Liver (tissue), 9 donors: ENCODE results near the gene C2CD4C. TPM values are rescaled to one million over a fixed set of nuclear protein-coding genes. Genes with fewer than 3 reads are reported as not detected.

Source experiments
- DNase-seq: peaks from one replicate; pipeline ENCODE4 v3.0.0-alpha.2; 2017; ENCODE audit warnings: low spot score
- H3K27ac ChIP-seq, 2 donors: one replicate each; pipeline ENCODE4 v1.7.0; 2013; ENCODE audit warnings: inconsistent platforms in 2 of 2, low read length in 2 of 2, control low read depth in 1 of 2, low read depth in 1 of 2, mild to moderate bottlenecking in 1 of 2
- H3K27me3 ChIP-seq, 4 donors: one replicate each; pipeline versions ENCODE4 v1.6.1 to v1.7.0; 2013; ENCODE audit warnings: low read length in 3 of 4, inconsistent platforms in 1 of 4, mild to moderate bottlenecking in 1 of 4, moderate library complexity in 1 of 4; ENCODE audit not compliant: control insufficient read depth in 4 of 4, insufficient read depth in 4 of 4
- H3K36me3 ChIP-seq, 4 donors: one replicate each; pipeline versions ENCODE4 v1.6.1 to v1.7.0; 2013; ENCODE audit warnings: low read length in 3 of 4, mild to moderate bottlenecking in 3 of 4, low read depth in 1 of 4, moderate library complexity in 1 of 4; ENCODE audit not compliant: control insufficient read depth in 4 of 4, insufficient read depth in 3 of 4
- H3K4me1 ChIP-seq, 4 donors: one replicate each; pipeline versions ENCODE4 v1.6.1 to v1.7.0; 2013; ENCODE audit warnings: low read length in 3 of 4, mild to moderate bottlenecking in 3 of 4, moderate library complexity in 1 of 4; ENCODE audit not compliant: control insufficient read depth in 4 of 4, insufficient read depth in 4 of 4
- H3K4me3 ChIP-seq, 3 donors: one replicate each; pipeline versions ENCODE4 v1.6.1 to v1.7.0; 2013; ENCODE audit warnings: low read length in 3 of 3, control low read depth in 1 of 3, low read depth in 1 of 3, mild to moderate bottlenecking in 1 of 3
- H3K9ac ChIP-seq, 2 donors: one replicate each; pipeline ENCODE4 v1.7.0; 2013; ENCODE audit warnings: low read length in 2 of 2, mild to moderate bottlenecking in 2 of 2, moderate library complexity in 2 of 2, control low read depth in 1 of 2, low read depth in 1 of 2
- H3K9me3 ChIP-seq, 4 donors: one replicate each; pipeline versions ENCODE4 v1.6.1 to v1.7.0; 2013; ENCODE audit warnings: low read length in 3 of 4; ENCODE audit not compliant: control insufficient read depth in 4 of 4
- EGR1 ChIP-seq, 2 donors: IDR thresholded peaks; 2 replicates each; pipeline ENCODE4 v1.6.1; 2016 to 2018; ENCODE audit warnings: antibody characterized with exemption in 2 of 2, low read depth in 2 of 2
- FOXA2 ChIP-seq: IDR thresholded peaks from 2 replicates; pipeline ENCODE4 v1.6.1; 2016; ENCODE audit warnings: antibody characterized with exemption
- GABPA ChIP-seq, 2 donors: IDR thresholded peaks in 1 of 2; conservative IDR thresholded peaks in 1 of 2; 2 replicates each; pipeline ENCODE4 v1.6.1; 2016; ENCODE audit warnings: antibody characterized with exemption in 2 of 2, mild to moderate bottlenecking in 1 of 2, moderate library complexity in 1 of 2
- HNF4A ChIP-seq, 2 donors: conservative IDR thresholded peaks; 2 replicates each; pipeline ENCODE4 v1.6.1; 2016; ENCODE audit warnings: antibody characterized with exemption in 2 of 2, mild to moderate bottlenecking in 2 of 2
- HNF4G ChIP-seq: IDR thresholded peaks from 2 replicates; pipeline ENCODE4 v1.6.1; 2016; ENCODE audit warnings: antibody characterized with exemption
- JUND ChIP-seq, 2 donors: IDR thresholded peaks; 2 replicates each; pipeline ENCODE4 v1.6.1; 2016; ENCODE audit warnings: antibody characterized with exemption in 2 of 2
- NR2F2 ChIP-seq: IDR thresholded peaks from 2 replicates; pipeline ENCODE4 v1.6.1; 2016; ENCODE audit warnings: antibody characterized with exemption
- RAD21 ChIP-seq, 2 donors: IDR thresholded peaks; 2 replicates each; pipeline ENCODE4 v1.6.1; 2016; ENCODE audit warnings: antibody characterized with exemption in 2 of 2, mild to moderate bottlenecking in 2 of 2
- RXRA ChIP-seq, 2 donors: IDR thresholded peaks; 2 replicates each; pipeline ENCODE4 v1.6.1; 2017 to 2018; ENCODE audit warnings: antibody characterized with exemption in 2 of 2, mild to moderate bottlenecking in 1 of 2
- SP1 ChIP-seq: IDR thresholded peaks from 2 replicates; pipeline ENCODE4 v1.6.1; 2018; ENCODE audit warnings: antibody characterized with exemption, mild to moderate bottlenecking
- TAF1 ChIP-seq: conservative IDR thresholded peaks from 2 replicates; pipeline ENCODE4 v1.6.1; 2016; ENCODE audit warnings: antibody characterized with exemption, mild to moderate bottlenecking
- YY1 ChIP-seq: IDR thresholded peaks from 2 replicates; pipeline ENCODE4 v1.6.1; 2016; ENCODE audit warnings: antibody characterized with exemption, mild to moderate bottlenecking
- WGBS: extraction: QIAGEN DNeasy Blood & Tissue Kit; methylation state at CpG from one replicate; pipeline ENCODE4 v1.1.7; 2013; 5-methylcytosine and 5-hydroxymethylcytosine counted together
- polyA plus RNA-seq, 2 donors: library from polyadenylated mRNA; stranded (reverse) in 1 of 2; unstranded in 1 of 2; fragments of 200-250 nt in 1 of 2; fragments of >200 nt in 1 of 2; fragmentation: Nextera tagmentation in 1 of 2; extraction: Ambion mirVana in 1 of 2; gene quantifications; one replicate each; pipeline versions ENCODE4 v1.2.1 to v1.2.3, GENCODE V29; 2013 to 2015
- total RNA-seq, 2 donors: library from RNA; depleted of rRNA; stranded (reverse); fragments of >200 nt; gene quantifications; one replicate each; pipeline ENCODE4 v1.2.3, GENCODE V29; 2014
- TF ChIP-seq, protein P1 (sequence below): IDR thresholded peaks from 2 replicates; pipeline ENCODE4 v1.6.1; 2016; ENCODE audit warnings: antibody characterized with exemption
- TF ChIP-seq, protein P2 (sequence below): IDR thresholded peaks from 2 replicates; pipeline ENCODE4 v1.6.1; 2016; ENCODE audit warnings: antibody characterized with exemption, mild to moderate bottlenecking
- TF ChIP-seq, protein P3 (sequence below): IDR thresholded peaks from 2 replicates; pipeline ENCODE4 v1.6.1; 2016; ENCODE audit warnings: antibody characterized with exemption
- donor health status: healthy.
- donor health status: healthy.
- donor health status: healthy.
- donor health status: healthy.
- donor health status: healthy.

Gene C2CD4C
- total and polyA plus RNA-seq, 4 donors = 0.08 to 0.42 (median 0.19) TPM

DNA sequence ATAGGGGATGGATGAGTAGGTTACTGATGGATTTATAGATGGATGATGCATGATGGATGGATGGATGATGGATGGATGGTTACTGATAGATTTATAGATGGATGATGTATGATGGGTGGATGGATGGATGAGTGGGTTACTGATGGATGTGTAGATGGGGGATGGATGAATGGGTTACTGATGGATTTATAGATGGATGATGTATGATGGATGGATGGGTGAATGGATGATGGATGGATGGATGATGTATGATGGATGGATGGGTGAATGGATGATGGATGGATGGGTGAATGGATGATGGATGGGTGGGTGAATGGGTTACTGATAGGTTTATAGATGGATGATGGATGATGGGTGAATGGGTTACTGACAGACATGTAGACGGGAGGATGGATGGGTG lies 6.3 kb upstream of the C2CD4C start:
- no peak overlapping the region for H3K9ac ChIP-seq
- no peak for DNase-seq
- no peaks in the 10 kb centered on the region for H3K9me3 ChIP-seq
- no peak for TF ChIP-seq EGR1 (IDR thresholded peaks at IDR 0.05; ENCODE audit: low read depth in 2 of 2)
- TF ChIP-seq JUND (IDR thresholded peaks at IDR 0.05) = no peak
- no peak for TF ChIP-seq SP1
- no peak for TF ChIP-seq TAF1
- TF ChIP-seq HNF4A (conservative IDR thresholded peaks at IDR 0.05) = no peak
- no peak for TF ChIP-seq HNF4G
- TF ChIP-seq, protein P1, sequence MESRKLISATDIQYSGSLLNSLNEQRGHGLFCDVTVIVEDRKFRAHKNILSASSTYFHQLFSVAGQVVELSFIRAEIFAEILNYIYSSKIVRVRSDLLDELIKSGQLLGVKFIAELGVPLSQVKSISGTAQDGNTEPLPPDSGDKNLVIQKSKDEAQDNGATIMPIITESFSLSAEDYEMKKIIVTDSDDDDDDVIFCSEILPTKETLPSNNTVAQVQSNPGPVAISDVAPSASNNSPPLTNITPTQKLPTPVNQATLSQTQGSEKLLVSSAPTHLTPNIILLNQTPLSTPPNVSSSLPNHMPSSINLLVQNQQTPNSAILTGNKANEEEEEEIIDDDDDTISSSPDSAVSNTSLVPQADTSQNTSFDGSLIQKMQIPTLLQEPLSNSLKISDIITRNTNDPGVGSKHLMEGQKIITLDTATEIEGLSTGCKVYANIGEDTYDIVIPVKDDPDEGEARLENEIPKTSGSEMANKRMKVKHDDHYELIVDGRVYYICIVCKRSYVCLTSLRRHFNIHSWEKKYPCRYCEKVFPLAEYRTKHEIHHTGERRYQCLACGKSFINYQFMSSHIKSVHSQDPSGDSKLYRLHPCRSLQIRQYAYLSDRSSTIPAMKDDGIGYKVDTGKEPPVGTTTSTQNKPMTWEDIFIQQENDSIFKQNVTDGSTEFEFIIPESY = no peak
- H3K4me1 ChIP-seq = peaks cover 1 to 3% (median 2%) of the 10 kb centered on the region in 4 donors
- no peaks in the 10 kb centered on the region for H3K27me3 ChIP-seq
- peaks cover 0 to 27% (median 4%) of the 10 kb centered on the region in 4 donors for H3K36me3 ChIP-seq
- H3K27ac ChIP-seq = no peak overlapping the region
- H3K4me3 ChIP-seq = no peak overlapping the region
- 98% methylated on average over 1 of the region's 1 CpG for WGBS

DNA sequence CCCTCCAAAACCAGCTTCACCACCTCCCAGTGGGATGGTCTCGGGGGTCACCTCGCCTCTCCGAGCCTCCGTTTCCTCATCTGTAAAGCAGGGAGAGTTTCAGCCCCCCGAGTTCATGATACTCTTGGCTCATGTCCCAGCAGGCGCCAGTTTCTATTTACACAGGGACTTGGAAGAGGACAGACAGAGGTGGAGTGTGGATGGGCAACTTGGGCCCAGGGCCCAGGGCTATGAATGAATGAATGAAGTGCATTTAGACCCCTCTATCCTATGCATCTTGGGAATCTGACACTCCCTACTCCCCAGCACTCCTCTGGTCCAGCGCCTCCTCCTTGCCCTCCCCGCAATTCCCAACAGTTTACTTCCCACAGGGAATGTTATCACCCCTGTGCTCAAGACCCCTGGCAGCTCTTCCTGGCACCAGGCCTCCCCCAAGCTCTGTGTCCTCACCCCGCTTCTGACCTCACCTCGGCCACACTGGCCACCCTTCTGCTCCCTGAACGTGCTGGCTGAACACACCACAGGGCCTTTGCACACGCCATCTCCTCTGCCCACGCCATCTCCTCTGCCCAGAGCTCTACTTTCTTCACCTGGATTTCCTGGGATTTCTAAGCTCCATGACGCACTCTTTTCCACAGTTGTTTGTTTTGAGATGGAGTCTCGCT lies 4.9 kb upstream of the C2CD4C start:
- H3K4me1 ChIP-seq = peaks cover 10 to 15% (median 13%) of the 10 kb centered on the region in 4 donors
- no peaks in the 10 kb centered on the region for H3K9me3 ChIP-seq
- DNase-seq = no peak
- H3K27ac ChIP-seq = no peak overlapping the region
- H3K9ac ChIP-seq = no peak overlapping the region
- H3K36me3 ChIP-seq = peaks cover 0 to 17% (median 3%) of the 10 kb centered on the region in 4 donors
- TF ChIP-seq NR2F2 (no peak), EGR1 (IDR thresholded peaks at IDR 0.05; ENCODE audit: low read depth in 2 of 2) (no peak), JUND (IDR thresholded peaks at IDR 0.05) (no peak), HNF4A (conservative IDR thresholded peaks at IDR 0.05) (no peak), HNF4G (no peak), TAF1 (no peak), RXRA (IDR thresholded peaks at IDR 0.05) (no peak)
- TF ChIP-seq, protein P1 = no peak
- H3K4me3 ChIP-seq = no peak overlapping the region
- peaks cover 0 to 2% (median 0%) of the 10 kb centered on the region in 4 donors for H3K27me3 ChIP-seq
- WGBS = 65% methylated on average over 15 of the region's 15 CpGs

DNA sequence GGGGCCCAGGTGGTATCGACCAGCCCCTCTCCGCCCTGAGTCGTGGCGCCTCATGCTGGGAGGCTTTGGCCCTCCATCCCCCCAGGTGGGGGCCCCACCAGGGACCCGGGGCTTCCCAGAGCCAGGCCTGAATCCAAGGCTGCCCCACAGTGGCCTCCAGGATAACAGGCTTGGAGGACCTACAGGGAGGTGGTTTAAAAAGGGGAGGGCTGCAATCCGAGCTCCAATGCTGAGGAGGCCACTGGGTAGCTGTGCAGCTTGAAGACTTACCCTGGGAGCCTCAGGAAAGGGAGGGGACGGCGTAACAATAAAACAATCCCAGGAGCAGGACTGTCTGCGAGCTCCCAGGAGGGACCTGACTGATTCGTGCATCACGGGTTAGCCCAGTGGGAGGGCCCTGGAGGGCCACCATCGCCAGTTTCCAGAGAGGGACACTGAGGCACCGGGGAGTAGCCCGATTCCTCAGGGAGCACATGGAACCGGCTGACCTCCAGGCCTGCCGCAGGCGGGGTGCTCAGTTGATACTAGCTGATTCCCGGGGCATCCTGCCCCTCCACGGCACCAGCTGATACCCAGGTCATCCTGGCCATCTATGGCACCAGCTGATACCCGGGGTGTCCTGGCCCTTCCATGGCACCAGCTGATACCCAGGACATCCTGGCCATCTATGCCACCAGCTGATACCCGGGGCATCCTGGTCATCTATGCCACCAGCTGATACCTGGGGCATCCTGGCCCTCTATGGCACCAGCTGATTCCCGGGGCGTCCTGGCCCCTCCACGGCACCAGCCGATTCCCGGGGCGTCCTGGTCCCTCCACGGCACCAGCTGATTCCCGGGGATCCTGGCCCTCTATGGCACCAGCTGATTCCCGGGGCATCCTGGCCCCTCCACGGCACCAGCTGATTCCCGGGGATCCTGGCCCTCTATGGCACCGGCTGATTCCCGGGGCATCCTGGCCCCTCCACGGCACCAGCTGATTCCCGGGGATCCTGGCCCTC lies 3.7 kb upstream of the C2CD4C start:
- no peak overlapping the region for H3K4me3 ChIP-seq
- no peak overlapping the region for H3K9ac ChIP-seq
- H3K27ac ChIP-seq = no peak overlapping the region
- H3K9me3 ChIP-seq = no peaks in the 10 kb centered on the region
- DNase-seq = no peak
- 52% methylated on average over 36 of the region's 36 CpGs for WGBS
- H3K36me3 ChIP-seq = peaks cover 0 to 11% (median 3%) of the 10 kb centered on the region in 4 donors
- peaks cover 0 to 2% (median 0%) of the 10 kb centered on the region in 4 donors for H3K27me3 ChIP-seq
- peaks cover 12 to 17% (median 14%) of the 10 kb centered on the region in 4 donors for H3K4me1 ChIP-seq
- TF ChIP-seq, protein P2, sequence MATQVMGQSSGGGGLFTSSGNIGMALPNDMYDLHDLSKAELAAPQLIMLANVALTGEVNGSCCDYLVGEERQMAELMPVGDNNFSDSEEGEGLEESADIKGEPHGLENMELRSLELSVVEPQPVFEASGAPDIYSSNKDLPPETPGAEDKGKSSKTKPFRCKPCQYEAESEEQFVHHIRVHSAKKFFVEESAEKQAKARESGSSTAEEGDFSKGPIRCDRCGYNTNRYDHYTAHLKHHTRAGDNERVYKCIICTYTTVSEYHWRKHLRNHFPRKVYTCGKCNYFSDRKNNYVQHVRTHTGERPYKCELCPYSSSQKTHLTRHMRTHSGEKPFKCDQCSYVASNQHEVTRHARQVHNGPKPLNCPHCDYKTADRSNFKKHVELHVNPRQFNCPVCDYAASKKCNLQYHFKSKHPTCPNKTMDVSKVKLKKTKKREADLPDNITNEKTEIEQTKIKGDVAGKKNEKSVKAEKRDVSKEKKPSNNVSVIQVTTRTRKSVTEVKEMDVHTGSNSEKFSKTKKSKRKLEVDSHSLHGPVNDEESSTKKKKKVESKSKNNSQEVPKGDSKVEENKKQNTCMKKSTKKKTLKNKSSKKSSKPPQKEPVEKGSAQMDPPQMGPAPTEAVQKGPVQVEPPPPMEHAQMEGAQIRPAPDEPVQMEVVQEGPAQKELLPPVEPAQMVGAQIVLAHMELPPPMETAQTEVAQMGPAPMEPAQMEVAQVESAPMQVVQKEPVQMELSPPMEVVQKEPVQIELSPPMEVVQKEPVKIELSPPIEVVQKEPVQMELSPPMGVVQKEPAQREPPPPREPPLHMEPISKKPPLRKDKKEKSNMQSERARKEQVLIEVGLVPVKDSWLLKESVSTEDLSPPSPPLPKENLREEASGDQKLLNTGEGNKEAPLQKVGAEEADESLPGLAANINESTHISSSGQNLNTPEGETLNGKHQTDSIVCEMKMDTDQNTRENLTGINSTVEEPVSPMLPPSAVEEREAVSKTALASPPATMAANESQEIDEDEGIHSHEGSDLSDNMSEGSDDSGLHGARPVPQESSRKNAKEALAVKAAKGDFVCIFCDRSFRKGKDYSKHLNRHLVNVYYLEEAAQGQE = no peak
- TF ChIP-seq RAD21 (IDR thresholded peaks at IDR 0.05) = no peak
- TF ChIP-seq GABPA (IDR thresholded peaks at IDR 0.05 in 1 of 2, conservative IDR thresholded peaks at IDR 0.05 in 1 of 2) = no peak
- TF ChIP-seq TAF1 = no peak
- no peak for TF ChIP-seq EGR1 (IDR thresholded peaks at IDR 0.05; ENCODE audit: low read depth in 2 of 2)
- TF ChIP-seq, protein P3, sequence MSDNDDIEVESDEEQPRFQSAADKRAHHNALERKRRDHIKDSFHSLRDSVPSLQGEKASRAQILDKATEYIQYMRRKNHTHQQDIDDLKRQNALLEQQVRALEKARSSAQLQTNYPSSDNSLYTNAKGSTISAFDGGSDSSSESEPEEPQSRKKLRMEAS = no peak
- no peak for TF ChIP-seq FOXA2
- TF ChIP-seq YY1 = no peak
- no peak for TF ChIP-seq HNF4A (conservative IDR thresholded peaks at IDR 0.05)
